ENCODE data around the gene MX2. TPM values are rescaled to one million over a fixed set of nuclear protein-coding genes. Genes with fewer than 3 reads are reported as not detected.
A peak's percentile ranks its signal among the peaks of the same experiment; 100 is the strongest.

The MX2 gene
- total and polyA plus RNA-seq, 10 of the 15 experiments (the other 5 are each of a cell fraction or from before 2014, with no cell fraction given): 10.5 to 167 (median 46.1) TPM

DNA sequence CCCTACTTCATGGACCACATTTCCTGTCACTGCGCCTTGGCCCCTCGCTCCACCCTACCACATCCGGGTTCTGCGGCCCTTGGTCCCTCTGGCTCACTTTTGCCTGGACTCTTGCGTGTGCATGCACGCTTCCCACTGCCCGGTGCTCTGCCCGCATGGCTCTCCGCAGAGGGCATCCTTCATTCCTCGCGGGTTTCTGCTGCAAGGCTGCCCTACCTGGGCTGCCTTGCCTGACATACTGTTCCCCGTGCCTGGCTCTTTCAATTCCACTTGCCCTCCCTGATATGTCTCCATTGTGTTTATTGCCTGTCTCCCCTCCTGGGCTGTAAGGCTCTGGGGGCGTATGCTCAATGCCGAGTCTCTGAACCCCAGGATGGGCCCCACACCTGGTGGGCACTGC lies 26.4 kb downstream of the MX2 start (continued):
- TF ChIP-seq REST (IDR thresholded peaks at IDR 0.05; ENCODE audit: low read depth, low read length) (no peak), CBX5 (IDR thresholded peaks at IDR 0.05; ENCODE audit: low read depth) (no peak)

DNA sequence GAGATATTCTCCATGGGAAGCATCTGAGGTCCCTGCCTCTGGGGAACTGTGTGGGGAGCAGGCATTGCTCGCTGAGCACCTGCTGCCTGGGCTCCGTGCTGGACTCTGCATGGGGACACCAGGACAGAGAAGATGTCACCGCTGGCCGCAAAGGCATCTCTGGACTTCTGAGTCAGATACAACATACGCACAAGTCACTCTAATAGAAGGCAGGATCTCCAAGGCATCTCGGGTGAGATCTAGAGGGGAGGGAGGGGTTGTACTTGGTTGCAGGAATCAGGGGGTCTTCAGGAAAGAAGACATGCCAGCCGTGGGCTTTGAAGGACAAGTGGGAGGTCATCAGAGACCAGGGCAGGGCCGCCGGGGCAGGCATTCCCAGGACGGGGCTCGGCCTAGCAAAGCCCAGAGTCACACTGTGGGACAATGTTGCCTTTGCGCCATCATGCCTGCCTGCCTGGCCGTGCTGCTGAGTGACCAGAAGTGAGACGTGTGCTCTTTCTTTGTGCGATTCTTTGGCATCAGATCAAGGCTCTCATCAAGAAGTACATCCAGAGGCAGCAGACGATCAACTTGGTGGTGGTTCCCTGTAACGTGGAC lies 28.3 kb downstream of the MX2 start:
- ATAC-seq: no peak

More for the DNA sequence above, 28.3 kb downstream of the MX2 start:
- no TSS peak for BruUV-seq (replicated peaks)
- H3K36me3 ChIP-seq (ENCODE audit: control insufficient read depth in 2 of 2, insufficient read depth in 2 of 2, low read length in 1 of 2): peaks cover 3 to 17% of the 10 kb centered on the region in 2 experiments; a peak in 3 of 4 replicates
- FAIRE-seq (no peak), DNase-seq (ENCODE audit: low read depth, low spot score) (no peak)
- TF ChIP-seq POLR2A (IDR thresholded peaks at IDR 0.05; ENCODE audit: low read depth, low read length): peak; percentile 62
- TF ChIP-seq LARP7 (IDR thresholded peaks at IDR 0.05): no peak
- TF ChIP-seq, protein P1, sequence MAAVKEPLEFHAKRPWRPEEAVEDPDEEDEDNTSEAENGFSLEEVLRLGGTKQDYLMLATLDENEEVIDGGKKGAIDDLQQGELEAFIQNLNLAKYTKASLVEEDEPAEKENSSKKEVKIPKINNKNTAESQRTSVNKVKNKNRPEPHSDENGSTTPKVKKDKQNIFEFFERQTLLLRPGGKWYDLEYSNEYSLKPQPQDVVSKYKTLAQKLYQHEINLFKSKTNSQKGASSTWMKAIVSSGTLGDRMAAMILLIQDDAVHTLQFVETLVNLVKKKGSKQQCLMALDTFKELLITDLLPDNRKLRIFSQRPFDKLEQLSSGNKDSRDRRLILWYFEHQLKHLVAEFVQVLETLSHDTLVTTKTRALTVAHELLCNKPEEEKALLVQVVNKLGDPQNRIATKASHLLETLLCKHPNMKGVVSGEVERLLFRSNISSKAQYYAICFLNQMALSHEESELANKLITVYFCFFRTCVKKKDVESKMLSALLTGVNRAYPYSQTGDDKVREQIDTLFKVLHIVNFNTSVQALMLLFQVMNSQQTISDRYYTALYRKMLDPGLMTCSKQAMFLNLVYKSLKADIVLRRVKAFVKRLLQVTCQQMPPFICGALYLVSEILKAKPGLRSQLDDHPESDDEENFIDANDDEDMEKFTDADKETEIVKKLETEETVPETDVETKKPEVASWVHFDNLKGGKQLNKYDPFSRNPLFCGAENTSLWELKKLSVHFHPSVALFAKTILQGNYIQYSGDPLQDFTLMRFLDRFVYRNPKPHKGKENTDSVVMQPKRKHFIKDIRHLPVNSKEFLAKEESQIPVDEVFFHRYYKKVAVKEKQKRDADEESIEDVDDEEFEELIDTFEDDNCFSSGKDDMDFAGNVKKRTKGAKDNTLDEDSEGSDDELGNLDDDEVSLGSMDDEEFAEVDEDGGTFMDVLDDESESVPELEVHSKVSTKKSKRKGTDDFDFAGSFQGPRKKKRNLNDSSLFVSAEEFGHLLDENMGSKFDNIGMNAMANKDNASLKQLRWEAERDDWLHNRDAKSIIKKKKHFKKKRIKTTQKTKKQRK (IDR thresholded peaks at IDR 0.05; ENCODE audit: low read depth, low read length): no peak
- no peak for TF ChIP-seq NR2C2 (IDR thresholded peaks at IDR 0.05; ENCODE audit: borderline replicate concordance, control insufficient read depth, insufficient read length, low read depth)
- peak; percentile 25; the same call in 1 of the 2 replicates for TF ChIP-seq POLR2AphosphoS5 (IDR thresholded peaks at IDR 0.05; ENCODE audit: low read length)
- no peak for TF ChIP-seq PML (IDR thresholded peaks at IDR 0.05; ENCODE audit: low read length)
- no peak for TF ChIP-seq STAT1 (conservative IDR thresholded peaks at IDR 0.05)
- TF ChIP-seq CREM (IDR thresholded peaks at IDR 0.05; ENCODE audit: low read depth): no peak
- TF ChIP-seq, protein P2, sequence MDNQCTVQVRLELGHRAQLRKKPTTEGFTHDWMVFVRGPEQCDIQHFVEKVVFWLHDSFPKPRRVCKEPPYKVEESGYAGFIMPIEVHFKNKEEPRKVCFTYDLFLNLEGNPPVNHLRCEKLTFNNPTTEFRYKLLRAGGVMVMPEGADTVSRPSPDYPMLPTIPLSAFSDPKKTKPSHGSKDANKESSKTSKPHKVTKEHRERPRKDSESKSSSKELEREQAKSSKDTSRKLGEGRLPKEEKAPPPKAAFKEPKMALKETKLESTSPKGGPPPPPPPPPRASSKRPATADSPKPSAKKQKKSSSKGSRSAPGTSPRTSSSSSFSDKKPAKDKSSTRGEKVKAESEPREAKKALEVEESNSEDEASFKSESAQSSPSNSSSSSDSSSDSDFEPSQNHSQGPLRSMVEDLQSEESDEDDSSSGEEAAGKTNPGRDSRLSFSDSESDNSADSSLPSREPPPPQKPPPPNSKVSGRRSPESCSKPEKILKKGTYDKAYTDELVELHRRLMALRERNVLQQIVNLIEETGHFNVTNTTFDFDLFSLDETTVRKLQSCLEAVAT (IDR thresholded peaks at IDR 0.05): no peak
- no peak for TF ChIP-seq TCF12 (IDR thresholded peaks at IDR 0.05; ENCODE audit: low read depth, low read length)
- no peak overlapping the region for H3K4me3 ChIP-seq
- SMC1A ChIA-PET (ENCODE audit: uncharacterized antibody, unreplicated experiment): interaction anchor here (1.2 kb wide), 1 partner anchor 18 kb away, joined by 3 read pairs; no protein-coding TSS in a partner anchor
- no peaks in the 10 kb centered on the region for H3K27me3 ChIP-seq (replicated peaks in 1 of 2; ENCODE audit: control insufficient read depth in 2 of 2, insufficient read depth in 2 of 2, low read length in 1 of 2)
- H2AFZ ChIP-seq (ENCODE audit: control insufficient read depth, low read depth, low read length): no peak overlapping the region
- no peak overlapping the region for H3K9ac ChIP-seq (ENCODE audit: control insufficient read depth, insufficient read depth, low read length)
- H3K4me1 ChIP-seq (ENCODE audit: control insufficient read depth, insufficient read depth, low read length): no peaks in the 10 kb centered on the region
- no peaks in the 10 kb centered on the region for H3K9me3 ChIP-seq (replicated peaks; ENCODE audit: control insufficient read depth, insufficient read depth, low read length)
- 91% methylated on average over 17 of the region's 17 CpGs for WGBS (ENCODE audit: insufficient coverage, insufficient replicate concordance, low lambda C conversion rate, missing lambda C conversion rate)
- no peaks in the 10 kb centered on the region for H3K79me2 ChIP-seq (ENCODE audit: control insufficient read depth, insufficient read depth, low read length)
- POLR2A ChIA-PET: no interaction called here
- no peaks in the 10 kb centered on the region for H4K20me1 ChIP-seq (ENCODE audit: control insufficient read depth, insufficient read depth)
- H3K4me2 ChIP-seq (ENCODE audit: control insufficient read depth, insufficient read depth): no peak overlapping the region
- H3K27ac ChIP-seq (ENCODE audit: control insufficient read depth, insufficient read depth): no peak overlapping the region
- in situ Hi-C loops (cut with MboI) (no loop called here), intact Hi-C loops (cut with micrococcal nuclease; ENCODE audit: unreplicated experiment) (no loop called here)
- CTCF ChIA-PET: no interaction called here
- RAD21 ChIA-PET (ENCODE audit: unreplicated experiment): no interaction called here

Data from GM12878 (cell line).